ENCODE measurements around the gene ISG20.

- TF ChIP-seq POLR2AphosphoS5 (IDR thresholded peaks at IDR 0.05) = no peak
- no peak for TF ChIP-seq CTCF (IDR thresholded peaks at IDR 0.05)
- TF ChIP-seq POLR2A (IDR thresholded peaks at IDR 0.05) = no peak
Observed at GRCh38 chr15:88656760-88657221, 18.0 kb downstream of the ISG20 start.
